H9 (cell line): ENCODE data around the gene DCHS1. TPM values are rescaled to one million over a fixed set of nuclear protein-coding genes. Genes with fewer than 3 reads are reported as not detected.

Experiments
- DNase-seq: peaks from one replicate; pipeline ENCODE4 v3.0.0-alpha.2; 2017
- H2AFZ ChIP-seq: one replicate; pipeline ENCODE4 v1.6.1; 2013; ENCODE audit warnings: mild to moderate bottlenecking, low read length, control low read depth, moderate library complexity
- H2AK5ac ChIP-seq: 2 replicates; pipeline ENCODE4 v1.6.1; 2013; ENCODE audit warnings: low read length, control low read depth, mixed read lengths; ENCODE audit not compliant: insufficient read length
- H2BK120ac ChIP-seq: one replicate; pipeline ENCODE4 v1.6.1; 2013; ENCODE audit warnings: low read depth, mild to moderate bottlenecking, low read length, control low read depth, inconsistent platforms; ENCODE audit not compliant: poor library complexity, severe bottlenecking
- H2BK12ac ChIP-seq: 2 replicates; pipeline ENCODE4 v1.6.1; 2013; ENCODE audit warnings: low read length, control low read depth, mixed read lengths, low read depth; ENCODE audit not compliant: insufficient read length
- H2BK15ac ChIP-seq: 2 replicates; pipeline ENCODE4 v1.6.1; 2013; ENCODE audit warnings: low read depth, low read length, control low read depth
- H2BK20ac ChIP-seq: one replicate; pipeline ENCODE4 v1.6.1; 2013; ENCODE audit warnings: low read depth, mild to moderate bottlenecking, low read length, control low read depth, inconsistent platforms; ENCODE audit not compliant: poor library complexity, severe bottlenecking
- H2BK5ac ChIP-seq: 2 replicates; pipeline ENCODE4 v1.6.1; 2013; ENCODE audit warnings: low read length, control low read depth, mixed read lengths; ENCODE audit not compliant: insufficient read length
- H3K14ac ChIP-seq: 2 replicates; pipeline ENCODE4 v1.6.1; 2013; ENCODE audit warnings: low read length, control low read depth; ENCODE audit not compliant: insufficient read depth
- H3K18ac ChIP-seq: 2 replicates; pipeline ENCODE4 v1.6.1; 2013; ENCODE audit warnings: low read depth, mild to moderate bottlenecking, mixed read lengths, low read length, control low read depth; ENCODE audit not compliant: insufficient read length
- H3K23ac ChIP-seq: 2 replicates; pipeline ENCODE4 v1.6.1; 2013; ENCODE audit warnings: low read length, control low read depth, mixed read lengths, low read depth; ENCODE audit not compliant: insufficient read length
- H3K23me2 ChIP-seq: 2 replicates; pipeline ENCODE4 v1.6.1; 2013; ENCODE audit warnings: low read depth, mild to moderate bottlenecking, mixed read lengths, low read length, control low read depth; ENCODE audit not compliant: insufficient read length, poor library complexity, severe bottlenecking
- H3K27ac ChIP-seq: 2 replicates; pipeline ENCODE4 v1.5.1; 2013; ENCODE audit warnings: low read length, control low read depth, mixed read lengths, low read depth; ENCODE audit not compliant: insufficient read length
- H3K27me3 ChIP-seq: 2 replicates; pipeline ENCODE4 v1.6.1; 2013; ENCODE audit warnings: low read length, control low read depth, inconsistent platforms; ENCODE audit not compliant: insufficient read depth
- H3K4ac ChIP-seq: 2 replicates; pipeline ENCODE4 v1.6.1; 2013; ENCODE audit warnings: low read depth, mild to moderate bottlenecking, control low read depth, inconsistent platforms, low read length, moderate library complexity
- H3K4me1 ChIP-seq: 2 replicates; pipeline ENCODE4 v1.6.1; 2013; ENCODE audit warnings: low read length, control low read depth, inconsistent platforms; ENCODE audit not compliant: insufficient read depth
- H3K4me2 ChIP-seq: 2 replicates; pipeline ENCODE4 v1.6.1; 2013; ENCODE audit warnings: low read length, control low read depth, mixed read lengths; ENCODE audit not compliant: insufficient read length, insufficient read depth
- H3K56ac ChIP-seq: 2 replicates; pipeline ENCODE4 v1.6.1; 2013; ENCODE audit warnings: low read depth, mild to moderate bottlenecking, mixed read lengths, low read length, control low read depth; ENCODE audit not compliant: insufficient read length
- H3K79me1 ChIP-seq: 2 replicates; pipeline ENCODE4 v1.6.1; 2013; ENCODE audit warnings: low read depth, mild to moderate bottlenecking, moderate library complexity, low read length, control low read depth, inconsistent platforms; ENCODE audit not compliant: insufficient read depth, poor library complexity, severe bottlenecking
- H3K79me2 ChIP-seq: 2 replicates; pipeline ENCODE4 v1.6.1; 2013; ENCODE audit warnings: low read length, control low read depth, inconsistent platforms; ENCODE audit not compliant: insufficient read depth
- H3K9ac ChIP-seq: 2 replicates; pipeline ENCODE4 v1.6.1; 2013; ENCODE audit warnings: low read length, control low read depth, mixed read lengths; ENCODE audit not compliant: insufficient read length; ENCODE audit errors: extremely low read depth
- H3K9me3 ChIP-seq: one replicate; pipeline ENCODE4 v1.6.1; 2013; ENCODE audit warnings: low read depth, low read length, inconsistent platforms; ENCODE audit not compliant: control insufficient read depth
- H3T11ph ChIP-seq: one replicate; pipeline ENCODE4 v1.6.1; 2013; ENCODE audit warnings: mild to moderate bottlenecking, low read length, control low read depth, inconsistent platforms
- H4K20me1 ChIP-seq: one replicate; pipeline ENCODE4 v1.6.1; 2013; ENCODE audit not compliant: control insufficient read depth, insufficient read length, insufficient read depth
- H4K5ac ChIP-seq: 2 replicates; pipeline ENCODE4 v1.6.1; 2013; ENCODE audit warnings: low read depth, mild to moderate bottlenecking, mixed read lengths, low read length, control low read depth; ENCODE audit not compliant: insufficient read length
- H4K8ac ChIP-seq: replicated peaks from 2 replicates; pipeline ENCODE4 v1.6.1; 2013; ENCODE audit warnings: low read length, control low read depth, mixed read lengths, low read depth; ENCODE audit not compliant: insufficient read length
- H4K91ac ChIP-seq: 2 replicates; pipeline ENCODE4 v1.6.1; 2013; ENCODE audit warnings: low read depth, mild to moderate bottlenecking, moderate library complexity, mixed read lengths, low read length, control low read depth; ENCODE audit not compliant: insufficient read length
- H3K27ac Mint-ChIP-seq, 3 experiments: 2 replicates in 2 of 3; 3 replicates in 1 of 3; pipeline ENCODE4 v1.8.0; 2020 to 2021; ENCODE audit warnings: mixed read lengths in 3 of 3, mild to moderate bottlenecking in 1 of 3, moderate library complexity in 1 of 3
- H3K27me3 Mint-ChIP-seq: 2 replicates; pipeline ENCODE4 v1.8.0; 2021; ENCODE audit warnings: low read depth, mild to moderate bottlenecking, moderate library complexity, mixed read lengths
- H3K36me3 Mint-ChIP-seq, 3 experiments: 2 replicates in 2 of 3; 3 replicates in 1 of 3; pipeline ENCODE4 v1.8.0; 2020 to 2021; ENCODE audit warnings: low read depth in 3 of 3, mixed read lengths in 3 of 3; ENCODE audit not compliant: insufficient read depth in 1 of 3
- H3K4me1 Mint-ChIP-seq, 2 experiments: 2 replicates each; pipeline ENCODE4 v1.8.0; 2020; ENCODE audit warnings: mixed read lengths in 2 of 2
- H3K4me3 Mint-ChIP-seq, 2 experiments: 2 replicates in 1 of 2; 3 replicates in 1 of 2; pipeline ENCODE4 v1.8.0; 2020 to 2021; ENCODE audit warnings: mild to moderate bottlenecking in 2 of 2, mixed read lengths in 2 of 2, moderate library complexity in 1 of 2
- H3K9me3 Mint-ChIP-seq, 2 experiments: 2 replicates in 1 of 2; 3 replicates in 1 of 2; pipeline ENCODE4 v1.8.0; 2020; ENCODE audit warnings: mild to moderate bottlenecking in 2 of 2, mixed read lengths in 2 of 2, moderate library complexity in 1 of 2
- CTCF ChIP-seq: fragments of 200-600 bp; sonication (generic); conservative IDR thresholded peaks from 3 replicates; pipeline ENCODE4 v1.8.0; 2021; ENCODE audit warnings: antibody characterized with exemption, mild to moderate bottlenecking
- WGBS: extraction: QIAGEN DNeasy Blood & Tissue Kit; methylation state at CpG from one replicate; pipeline ENCODE4 v1.1.7; 2013; ENCODE audit warnings: missing lambda C conversion rate, low lambda C conversion rate, mixed read lengths; ENCODE audit not compliant: insufficient read length; ENCODE audit errors: extremely low coverage; 5-methylcytosine and 5-hydroxymethylcytosine counted together
- total RNA-seq: library from RNA; stranded (reverse); gene quantifications from 2 replicates; pipeline ENCODE4 v1.2.1, GENCODE V29; 2021

DCHS1 gene
- total RNA-seq, 1 experiment from 2014 or later = 12.5 TPM

GRCh38 chr11:6656584-6656915, 941 bp upstream of the DCHS1 start:
- H3K27ac ChIP-seq = no peak overlapping the region
- H3K56ac ChIP-seq = no peak overlapping the region
- H3K79me2 ChIP-seq = no peaks in the 10 kb centered on the region
- no peaks in the 10 kb centered on the region for H3K36me3 Mint-ChIP-seq
- H4K8ac ChIP-seq = no peak overlapping the region
- no peak overlapping the region for H2AK5ac ChIP-seq
- H3K18ac ChIP-seq = no peak overlapping the region
- peaks cover 23% of the 10 kb centered on the region; the same call in 1 of the 2 replicates for H3K27me3 ChIP-seq
- no peak overlapping the region for H2BK5ac ChIP-seq
- no peaks in the 10 kb centered on the region for H3K9me3 Mint-ChIP-seq
- H3K4me2 ChIP-seq = peak overlapping the region; percentile 90
- H3T11ph ChIP-seq = no peak overlapping the region
- no peak overlapping the region for H2AFZ ChIP-seq
- peak overlapping the region; percentile 72 to 90 for H3K4me3 Mint-ChIP-seq
- H3K9me3 ChIP-seq = no peaks in the 10 kb centered on the region
- H2BK15ac ChIP-seq = no peak overlapping the region
- DNase-seq = no peak
- no peak overlapping the region for H4K91ac ChIP-seq
- no peak overlapping the region for H2BK20ac ChIP-seq
- no peak overlapping the region for H2BK120ac ChIP-seq
- peaks cover 10 to 11% of the 10 kb centered on the region in 2 experiments for H3K4me1 Mint-ChIP-seq
- no peaks in the 10 kb centered on the region for H3K79me1 ChIP-seq
- WGBS = no CpG with 5 or more reads among the region's 4 CpGs
- H2BK12ac ChIP-seq = no peak overlapping the region
- H4K5ac ChIP-seq = no peak overlapping the region
- peaks cover 7% of the 10 kb centered on the region for H3K23me2 ChIP-seq
- H4K20me1 ChIP-seq = no peaks in the 10 kb centered on the region
- no peak overlapping the region for H3K4ac ChIP-seq
- H3K9ac ChIP-seq = peak overlapping the region; percentile 27
- no peak overlapping the region for H3K27ac Mint-ChIP-seq
- peaks cover 1% of the 10 kb centered on the region; the same call in 1 of the 2 replicates for H3K4me1 ChIP-seq
- H3K27me3 Mint-ChIP-seq = peaks cover 21% of the 10 kb centered on the region
- no peak for TF ChIP-seq CTCF
- no peak overlapping the region for H3K23ac ChIP-seq
- no peak overlapping the region for H3K14ac ChIP-seq
